ENCODE measurements around the gene ENDOU. TPM values are rescaled to one million over a fixed set of nuclear protein-coding genes. Genes with fewer than 3 reads are reported as not detected.

The ENDOU gene
- total RNA-seq, 1 donor from 2014 or later, result not detected

DNA sequence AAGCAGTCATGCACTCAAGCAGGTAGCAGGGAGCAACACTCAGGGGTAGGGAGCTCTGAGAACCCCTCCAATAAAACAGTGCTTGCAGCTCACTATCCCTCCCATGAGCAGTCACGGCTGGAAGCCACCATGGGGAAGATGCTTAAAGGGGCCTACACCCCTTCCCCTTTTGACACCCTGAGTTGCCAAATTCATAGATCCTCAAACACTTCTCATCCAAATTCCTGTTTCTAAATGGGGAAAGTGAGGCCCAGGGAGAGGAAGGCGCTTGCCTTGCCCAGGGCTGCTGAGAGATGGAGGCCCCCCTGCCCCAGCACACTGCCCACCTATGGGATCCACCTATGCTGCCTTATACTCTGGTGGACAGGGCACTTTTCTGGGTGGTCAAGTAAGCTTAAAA lies 7.2 kb upstream of the ENDOU start:
- peaks cover 52% of the 10 kb centered on the region for H3K4me1 ChIP-seq
- H3K36me3 ChIP-seq, result no peaks in the 10 kb centered on the region
- H3K27ac ChIP-seq, result no peak overlapping the region
- intact Hi-C loops (cut with DNase I), result no loop called here
- H3K27me3 ChIP-seq (ENCODE audit: low read depth), result no peaks in the 10 kb centered on the region
- H3K9me3 ChIP-seq, result no peaks in the 10 kb centered on the region
- ATAC-seq (no peak), DNase-seq (no peak)
- TF ChIP-seq, protein P1, sequence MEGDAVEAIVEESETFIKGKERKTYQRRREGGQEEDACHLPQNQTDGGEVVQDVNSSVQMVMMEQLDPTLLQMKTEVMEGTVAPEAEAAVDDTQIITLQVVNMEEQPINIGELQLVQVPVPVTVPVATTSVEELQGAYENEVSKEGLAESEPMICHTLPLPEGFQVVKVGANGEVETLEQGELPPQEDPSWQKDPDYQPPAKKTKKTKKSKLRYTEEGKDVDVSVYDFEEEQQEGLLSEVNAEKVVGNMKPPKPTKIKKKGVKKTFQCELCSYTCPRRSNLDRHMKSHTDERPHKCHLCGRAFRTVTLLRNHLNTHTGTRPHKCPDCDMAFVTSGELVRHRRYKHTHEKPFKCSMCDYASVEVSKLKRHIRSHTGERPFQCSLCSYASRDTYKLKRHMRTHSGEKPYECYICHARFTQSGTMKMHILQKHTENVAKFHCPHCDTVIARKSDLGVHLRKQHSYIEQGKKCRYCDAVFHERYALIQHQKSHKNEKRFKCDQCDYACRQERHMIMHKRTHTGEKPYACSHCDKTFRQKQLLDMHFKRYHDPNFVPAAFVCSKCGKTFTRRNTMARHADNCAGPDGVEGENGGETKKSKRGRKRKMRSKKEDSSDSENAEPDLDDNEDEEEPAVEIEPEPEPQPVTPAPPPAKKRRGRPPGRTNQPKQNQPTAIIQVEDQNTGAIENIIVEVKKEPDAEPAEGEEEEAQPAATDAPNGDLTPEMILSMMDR (IDR thresholded peaks at IDR 0.05), result no peak
- H3K4me3 ChIP-seq, result no peak overlapping the region

DNA sequence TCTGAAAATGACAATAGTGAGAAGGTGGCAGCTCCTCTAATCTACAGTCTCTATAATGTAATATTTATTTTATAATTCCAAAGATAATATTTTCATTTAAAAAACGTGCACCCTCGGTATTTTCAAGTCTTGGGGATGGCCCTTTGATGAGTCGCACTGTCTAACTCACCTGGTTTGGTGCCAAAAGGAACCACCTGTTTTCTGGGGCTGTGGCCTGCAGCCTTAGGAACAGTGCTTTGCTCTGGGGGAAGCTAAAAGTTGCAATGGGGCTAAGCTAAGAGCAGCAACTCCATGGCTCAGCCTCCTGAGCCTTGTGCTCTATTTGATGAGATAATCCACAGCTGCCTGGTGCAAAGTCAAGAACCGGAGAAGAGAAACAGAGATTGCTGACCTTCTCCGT lies 6.4 kb upstream of the ENDOU start:
- Histone ChIP-seq H3K4me1 (peaks cover 44% of the 10 kb centered on the region), H3K27me3 (ENCODE audit: low read depth) (no peaks in the 10 kb centered on the region), H3K9me3 (no peaks in the 10 kb centered on the region), H3K4me3 (no peak overlapping the region), H3K27ac (no peak overlapping the region), H3K36me3 (no peaks in the 10 kb centered on the region)
- ATAC-seq, result no peak
- TF ChIP-seq, protein P1 (IDR thresholded peaks at IDR 0.05), result no peak
- intact Hi-C loops (cut with DNase I), result no loop called here
- no peak for DNase-seq

DNA sequence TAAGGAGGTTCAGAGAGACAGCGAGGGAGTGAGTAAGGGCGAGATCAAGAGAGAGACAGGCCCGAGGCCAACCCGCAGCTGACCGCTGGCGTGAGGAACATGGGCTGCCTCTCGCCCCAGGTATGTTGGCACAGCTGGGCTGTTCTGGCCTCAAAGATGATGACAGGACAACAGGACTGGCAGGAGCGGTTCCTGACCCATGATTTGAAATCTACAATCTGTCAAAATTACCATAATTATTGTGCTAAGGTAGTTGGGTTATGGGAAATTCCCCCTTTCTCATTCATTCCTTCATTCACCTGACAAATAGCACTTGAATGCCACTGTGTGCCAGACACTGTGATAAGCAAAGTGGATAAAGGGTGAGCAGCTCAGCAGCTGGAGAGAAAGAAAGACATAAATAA lies 5.1 kb upstream of the ENDOU start:
- Histone ChIP-seq H3K9me3 (no peaks in the 10 kb centered on the region), H3K4me3 (no peak overlapping the region), H3K27ac (peak overlapping the region; percentile 9), H3K4me1 (peaks cover 30% of the 10 kb centered on the region), H3K27me3 (ENCODE audit: low read depth) (no peaks in the 10 kb centered on the region), H3K36me3 (no peaks in the 10 kb centered on the region)
- DNase-seq (no peak), ATAC-seq (peak; percentile 32 to 77)
- intact Hi-C loops (cut with DNase I), result no loop called here
- TF ChIP-seq, protein P1 (IDR thresholded peaks at IDR 0.05), result no peak

DNA sequence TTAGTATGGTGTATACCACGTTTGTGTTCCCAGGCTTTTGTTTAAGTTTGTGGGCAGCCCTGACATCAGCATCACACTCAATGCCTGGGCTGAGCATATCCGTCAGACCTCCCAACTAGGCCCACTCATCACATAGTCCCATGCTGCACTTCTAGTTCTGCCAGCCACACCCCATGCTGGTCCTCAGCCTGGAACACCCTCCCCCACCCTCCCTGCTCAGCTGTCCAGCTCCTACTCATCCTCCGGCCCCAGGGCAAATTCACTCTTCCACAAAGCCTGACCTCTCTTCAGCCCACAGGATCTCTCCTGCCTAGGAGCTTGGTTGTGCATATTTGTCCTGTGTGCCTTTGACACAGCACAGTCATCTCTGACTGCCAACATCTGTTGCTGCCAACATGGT lies 3.9 kb upstream of the ENDOU start:
- no peaks in the 10 kb centered on the region for H3K9me3 ChIP-seq
- no peaks in the 10 kb centered on the region for H3K36me3 ChIP-seq
- H3K4me3 ChIP-seq, result no peak overlapping the region
- H3K4me1 ChIP-seq, result peaks cover 19% of the 10 kb centered on the region
- H3K27me3 ChIP-seq (ENCODE audit: low read depth), result no peaks in the 10 kb centered on the region
- H3K27ac ChIP-seq, result no peak overlapping the region
- ATAC-seq (no peak), DNase-seq (no peak)
- intact Hi-C loops (cut with DNase I), result no loop called here
- TF ChIP-seq, protein P1 (IDR thresholded peaks at IDR 0.05), result no peak

DNA sequence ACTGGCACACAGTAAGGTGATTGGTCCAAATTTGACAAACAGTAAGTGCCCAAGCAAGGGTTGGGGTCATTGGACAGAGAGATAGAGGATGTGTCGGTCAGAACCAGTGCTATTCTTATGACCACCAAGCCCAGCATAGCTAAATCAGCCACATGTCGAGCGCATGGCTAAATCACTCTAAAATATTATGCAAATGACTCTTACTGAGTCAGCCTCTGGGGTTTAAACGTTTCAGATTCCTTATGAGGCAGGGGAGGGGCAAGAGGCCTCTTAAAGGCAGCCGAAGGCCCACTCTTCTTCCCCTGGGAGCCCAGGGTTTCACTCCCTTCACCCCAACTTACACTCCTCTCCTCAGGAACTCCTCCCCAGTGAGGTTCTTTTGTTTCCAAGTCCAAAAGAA lies 603 bp upstream of the ENDOU start:
- no peak for ATAC-seq
- no peak overlapping the region for H3K27ac ChIP-seq
- intact Hi-C loops (cut with DNase I), result no loop called here

More for the DNA sequence above, 603 bp upstream of the ENDOU start:
- TF ChIP-seq, protein P1 (IDR thresholded peaks at IDR 0.05), result no peak
- Histone ChIP-seq H3K9me3 (no peaks in the 10 kb centered on the region), H3K4me3 (no peak overlapping the region), H3K36me3 (no peaks in the 10 kb centered on the region), H3K4me1 (peaks cover 23% of the 10 kb centered on the region), H3K27me3 (ENCODE audit: low read depth) (no peaks in the 10 kb centered on the region)
- DNase-seq, result no peak

Data from lower lobe of right lung (tissue), 2 donors.